ENCODE data around the gene ANP32D. TPM values are rescaled to one million over a fixed set of nuclear protein-coding genes. Genes with fewer than 3 reads are reported as not detected.
"Not testable (repeated sequence)": the region's sequence is repeated elsewhere in the genome, so short reads cannot be mapped to it uniquely, and the experiment has no call there.

ANP32D gene
- total RNA-seq, 1 donor from 2014 or later = not detected

DNA sequence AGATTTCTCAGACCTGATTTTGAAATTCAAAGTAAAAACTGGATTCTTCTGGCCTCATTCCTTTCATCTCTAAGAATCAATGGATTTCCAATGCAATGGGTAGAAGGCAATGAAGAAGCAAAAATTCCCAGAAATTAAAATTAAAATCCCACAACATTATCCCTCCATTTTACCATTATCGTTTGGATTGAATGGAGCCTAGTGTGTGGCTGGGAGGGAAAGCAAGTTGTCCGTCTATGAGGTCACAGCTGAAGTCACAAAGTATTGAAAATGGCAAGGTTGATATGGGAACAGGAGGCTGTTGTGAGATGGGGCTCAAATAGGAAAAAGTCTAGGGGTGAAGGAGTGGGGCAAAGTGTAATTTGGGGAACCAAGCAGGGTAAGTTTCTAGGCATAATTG is 9.8 kb downstream of the ANP32D start, which contains the start of gene C12orf54:
TSS of gene C12orf54 (plus strand) at position 301 of the 400 bp plus-strand sequence. CDS start 799 bp downstream, outside the sequence.
- Mint-ChIP-seq H3K27me3 (ENCODE audit: unreplicated experiment) (peaks cover 1% of the 10 kb centered on the region), H3K4me1 (ENCODE audit: unreplicated experiment) (no peaks in the 10 kb centered on the region), H3K36me3 (ENCODE audit: low read depth, unreplicated experiment) (no peaks in the 10 kb centered on the region), H3K27ac (ENCODE audit: unreplicated experiment) (no peak within 1 kb of the TSS), H3K4me3 (ENCODE audit: unreplicated experiment) (no peak within 1 kb of the TSS), H3K9me3 (ENCODE audit: unreplicated experiment) (no peaks in the 10 kb centered on the region)
- TF ChIP-seq, protein P1, sequence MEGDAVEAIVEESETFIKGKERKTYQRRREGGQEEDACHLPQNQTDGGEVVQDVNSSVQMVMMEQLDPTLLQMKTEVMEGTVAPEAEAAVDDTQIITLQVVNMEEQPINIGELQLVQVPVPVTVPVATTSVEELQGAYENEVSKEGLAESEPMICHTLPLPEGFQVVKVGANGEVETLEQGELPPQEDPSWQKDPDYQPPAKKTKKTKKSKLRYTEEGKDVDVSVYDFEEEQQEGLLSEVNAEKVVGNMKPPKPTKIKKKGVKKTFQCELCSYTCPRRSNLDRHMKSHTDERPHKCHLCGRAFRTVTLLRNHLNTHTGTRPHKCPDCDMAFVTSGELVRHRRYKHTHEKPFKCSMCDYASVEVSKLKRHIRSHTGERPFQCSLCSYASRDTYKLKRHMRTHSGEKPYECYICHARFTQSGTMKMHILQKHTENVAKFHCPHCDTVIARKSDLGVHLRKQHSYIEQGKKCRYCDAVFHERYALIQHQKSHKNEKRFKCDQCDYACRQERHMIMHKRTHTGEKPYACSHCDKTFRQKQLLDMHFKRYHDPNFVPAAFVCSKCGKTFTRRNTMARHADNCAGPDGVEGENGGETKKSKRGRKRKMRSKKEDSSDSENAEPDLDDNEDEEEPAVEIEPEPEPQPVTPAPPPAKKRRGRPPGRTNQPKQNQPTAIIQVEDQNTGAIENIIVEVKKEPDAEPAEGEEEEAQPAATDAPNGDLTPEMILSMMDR (IDR thresholded peaks at IDR 0.05; ENCODE audit: unreplicated experiment) = no peak
- no peak for DNase-seq (ENCODE audit: low spot score)

DNA sequence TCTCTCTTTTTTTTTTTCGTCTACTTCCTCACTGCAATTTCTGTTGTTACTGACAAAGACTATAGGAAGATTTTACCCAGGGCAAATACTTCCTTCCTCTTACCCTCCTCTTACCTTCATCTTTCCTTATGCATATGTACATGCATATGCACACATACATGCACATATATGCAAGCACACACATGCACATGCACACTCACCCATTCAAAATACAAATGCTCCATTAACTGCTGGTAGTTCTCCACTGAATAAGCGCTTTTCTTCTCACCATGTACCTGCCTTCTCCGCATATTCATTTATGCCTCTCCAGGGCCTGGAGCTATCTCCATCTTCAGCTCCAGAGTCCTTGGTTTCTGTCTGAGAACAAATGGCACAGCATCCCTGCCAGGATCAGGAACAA is 10.6 kb downstream of the ANP32D start:
- DNase-seq (ENCODE audit: low spot score) = no peak
- H3K27ac Mint-ChIP-seq (ENCODE audit: unreplicated experiment) = no peak overlapping the region
- H3K36me3 Mint-ChIP-seq (ENCODE audit: low read depth, unreplicated experiment) = no peaks in the 10 kb centered on the region
- no peaks in the 10 kb centered on the region for H3K4me1 Mint-ChIP-seq (ENCODE audit: unreplicated experiment)
- H3K4me3 Mint-ChIP-seq (ENCODE audit: unreplicated experiment) = no peak overlapping the region
- peaks cover 1% of the 10 kb centered on the region for H3K27me3 Mint-ChIP-seq (ENCODE audit: unreplicated experiment)
- H3K9me3 Mint-ChIP-seq (ENCODE audit: unreplicated experiment) = no peaks in the 10 kb centered on the region
- TF ChIP-seq, protein P1 (IDR thresholded peaks at IDR 0.05; ENCODE audit: unreplicated experiment) = no peak

DNA sequence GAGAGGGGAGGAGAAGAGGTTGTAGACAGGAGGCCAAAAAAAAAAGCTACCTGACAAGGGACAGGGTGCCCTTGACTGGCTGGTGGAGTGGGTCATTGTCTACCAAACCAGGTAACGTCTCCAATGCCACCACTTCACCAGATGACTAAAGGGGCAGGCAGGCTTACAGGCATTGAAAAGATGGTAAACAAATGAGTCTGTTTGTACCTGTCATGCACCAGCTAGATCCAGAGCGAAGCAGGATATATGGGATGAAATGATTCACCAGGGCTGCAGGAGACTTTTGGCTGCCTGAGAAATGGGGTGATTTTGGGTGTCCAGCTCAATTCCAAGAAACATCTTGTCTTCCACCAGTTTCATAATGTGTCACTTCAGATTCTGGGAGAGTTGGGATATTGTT is 13.9 kb downstream of the ANP32D start:
- H3K9me3 Mint-ChIP-seq (ENCODE audit: unreplicated experiment) = no peaks in the 10 kb centered on the region
- no peak overlapping the region for H3K27ac Mint-ChIP-seq (ENCODE audit: unreplicated experiment)
- no peaks in the 10 kb centered on the region for H3K36me3 Mint-ChIP-seq (ENCODE audit: low read depth, unreplicated experiment)
- H3K27me3 Mint-ChIP-seq (ENCODE audit: unreplicated experiment) = peaks cover 1% of the 10 kb centered on the region
- no peak overlapping the region for H3K4me3 Mint-ChIP-seq (ENCODE audit: unreplicated experiment)
- DNase-seq (ENCODE audit: low spot score) = no peak
- TF ChIP-seq, protein P1 (IDR thresholded peaks at IDR 0.05; ENCODE audit: unreplicated experiment) = no peak
- H3K4me1 Mint-ChIP-seq (ENCODE audit: unreplicated experiment) = no peaks in the 10 kb centered on the region

DNA sequence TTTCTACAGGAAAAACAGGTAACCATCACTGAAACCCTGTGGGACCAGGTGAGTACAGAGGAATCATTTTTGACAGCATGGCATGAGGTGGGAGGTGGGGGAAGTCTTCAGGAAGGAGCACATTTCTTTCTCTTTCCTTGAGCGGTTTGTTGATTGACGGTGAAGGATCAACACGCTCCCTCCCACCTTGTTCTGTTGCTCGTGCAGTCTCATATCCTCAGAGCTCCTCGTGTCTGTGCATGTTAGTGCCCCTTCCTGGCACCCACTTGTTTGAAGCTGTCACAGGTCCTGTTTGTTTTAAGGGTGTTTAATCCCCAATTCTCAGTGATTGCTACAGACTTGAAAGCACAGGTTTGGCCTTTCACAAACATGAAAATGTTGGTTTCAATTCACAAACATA is 14.3 kb downstream of the ANP32D start:
- H3K4me1 Mint-ChIP-seq (ENCODE audit: unreplicated experiment) = no peaks in the 10 kb centered on the region
- H3K27me3 Mint-ChIP-seq (ENCODE audit: unreplicated experiment) = peaks cover 1% of the 10 kb centered on the region
- H3K27ac Mint-ChIP-seq (ENCODE audit: unreplicated experiment) = no peak overlapping the region
- H3K36me3 Mint-ChIP-seq (ENCODE audit: low read depth, unreplicated experiment) = no peaks in the 10 kb centered on the region
- no peak overlapping the region for H3K4me3 Mint-ChIP-seq (ENCODE audit: unreplicated experiment)
- DNase-seq (ENCODE audit: low spot score) = no peak
- TF ChIP-seq, protein P1 (IDR thresholded peaks at IDR 0.05; ENCODE audit: unreplicated experiment) = no peak
- no peaks in the 10 kb centered on the region for H3K9me3 Mint-ChIP-seq (ENCODE audit: unreplicated experiment)

DNA sequence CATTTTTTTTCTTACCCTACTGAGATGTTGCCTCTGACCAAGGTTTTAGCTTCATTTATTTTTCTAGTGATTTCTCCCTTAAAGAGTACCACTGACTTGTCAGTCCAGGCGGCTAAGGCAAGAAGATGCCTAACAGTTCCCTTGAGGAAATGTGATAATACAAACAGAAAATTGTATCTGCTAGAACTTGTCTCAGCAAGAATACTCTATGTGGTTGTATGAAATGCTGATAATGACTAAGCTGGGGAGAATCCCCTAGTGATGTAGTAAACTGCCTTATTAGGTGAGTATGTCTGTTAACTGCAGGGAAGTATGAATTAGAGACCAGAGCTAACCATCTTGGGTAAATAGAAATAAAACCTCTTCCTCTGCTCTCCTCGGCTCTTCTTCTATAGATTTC is 16.7 kb downstream of the ANP32D start:
- H3K27me3 Mint-ChIP-seq (ENCODE audit: unreplicated experiment) = peaks cover 1% of the 10 kb centered on the region
- H3K27ac Mint-ChIP-seq (ENCODE audit: unreplicated experiment) = no peak overlapping the region
- DNase-seq (ENCODE audit: low spot score) = no peak
- TF ChIP-seq, protein P1 (IDR thresholded peaks at IDR 0.05; ENCODE audit: unreplicated experiment) = no peak
- H3K4me3 Mint-ChIP-seq (ENCODE audit: unreplicated experiment) = no peak overlapping the region
- no peaks in the 10 kb centered on the region for H3K4me1 Mint-ChIP-seq (ENCODE audit: unreplicated experiment)
- no peaks in the 10 kb centered on the region for H3K9me3 Mint-ChIP-seq (ENCODE audit: unreplicated experiment)
- no peaks in the 10 kb centered on the region for H3K36me3 Mint-ChIP-seq (ENCODE audit: low read depth, unreplicated experiment)

DNA sequence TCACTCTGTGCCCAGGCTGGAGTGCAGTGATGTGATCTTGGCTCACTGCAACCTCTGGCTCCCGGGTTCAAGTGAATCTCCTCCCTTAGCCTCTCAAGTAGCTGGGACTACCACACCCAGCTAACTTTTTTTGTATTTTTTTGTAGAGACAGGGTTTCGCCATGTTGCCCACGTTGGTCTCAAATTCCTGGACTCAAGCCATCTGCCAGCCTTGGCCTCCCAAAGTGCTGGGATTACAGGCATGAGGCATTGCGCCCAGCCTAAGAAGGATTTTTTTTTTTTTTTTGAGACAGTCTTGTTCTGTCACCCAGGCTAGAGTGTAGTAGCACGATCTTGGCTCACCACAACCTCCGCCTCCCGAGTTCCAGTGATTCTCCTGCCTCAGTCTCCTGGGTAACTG is 17.1 kb downstream of the ANP32D start:
- H3K27me3 Mint-ChIP-seq (ENCODE audit: unreplicated experiment); H3K9me3 Mint-ChIP-seq (ENCODE audit: unreplicated experiment); DNase-seq (ENCODE audit: low spot score); H3K36me3 Mint-ChIP-seq (ENCODE audit: low read depth, unreplicated experiment); H3K4me1 Mint-ChIP-seq (ENCODE audit: unreplicated experiment); H3K4me3 Mint-ChIP-seq (ENCODE audit: unreplicated experiment); H3K27ac Mint-ChIP-seq (ENCODE audit: unreplicated experiment): not testable (repeated sequence)

DNA sequence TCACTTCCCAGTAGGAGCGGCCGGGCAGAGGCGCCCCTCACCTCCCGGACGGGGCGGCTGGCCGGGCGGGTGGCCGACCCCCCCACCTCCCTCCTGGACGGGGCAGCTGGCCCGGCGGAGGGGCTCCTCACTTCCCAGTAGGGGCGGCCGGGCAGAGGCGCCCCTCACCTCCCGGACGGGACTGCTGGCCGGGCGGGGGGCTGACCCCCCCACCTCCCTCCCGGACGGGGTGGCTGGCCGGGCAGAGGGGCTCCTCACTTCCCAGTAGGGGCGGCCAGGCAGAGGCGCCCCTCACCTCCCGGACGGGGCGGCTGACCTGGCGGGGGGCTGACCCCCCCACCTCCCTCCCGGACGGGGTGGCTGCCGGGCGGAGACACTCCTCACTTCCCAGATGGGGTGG is 27.9 kb downstream of the ANP32D start:
- not testable (repeated sequence) for H3K27me3 Mint-ChIP-seq (ENCODE audit: unreplicated experiment); H3K36me3 Mint-ChIP-seq (ENCODE audit: low read depth, unreplicated experiment); H3K4me3 Mint-ChIP-seq (ENCODE audit: unreplicated experiment); H3K4me1 Mint-ChIP-seq (ENCODE audit: unreplicated experiment); H3K27ac Mint-ChIP-seq (ENCODE audit: unreplicated experiment); DNase-seq (ENCODE audit: low spot score)
- peaks cover 12% of the 10 kb centered on the region for H3K9me3 Mint-ChIP-seq (ENCODE audit: unreplicated experiment)

DNA sequence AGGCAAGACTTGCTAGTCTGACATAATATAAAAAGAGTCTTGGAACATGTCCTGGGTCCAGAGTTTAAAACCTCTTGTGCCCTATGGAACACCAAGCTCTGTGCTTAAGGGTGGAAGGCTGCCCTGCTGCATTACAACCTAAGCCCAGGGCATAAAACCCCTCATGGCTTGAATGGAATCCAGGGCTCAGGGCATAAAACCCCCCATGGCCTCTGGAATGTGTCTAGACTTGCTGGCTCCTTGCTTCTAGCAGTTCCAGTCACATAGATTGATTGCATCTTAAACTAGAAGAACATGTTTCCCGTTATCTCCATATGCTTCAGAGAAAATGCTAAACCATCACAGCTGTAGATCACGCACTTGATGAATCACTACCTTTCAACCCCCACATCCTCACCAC is 34.5 kb downstream of the ANP32D start:
- DNase-seq (ENCODE audit: low spot score); H3K27ac Mint-ChIP-seq (ENCODE audit: unreplicated experiment); H3K4me1 Mint-ChIP-seq (ENCODE audit: unreplicated experiment); H3K27me3 Mint-ChIP-seq (ENCODE audit: unreplicated experiment); H3K9me3 Mint-ChIP-seq (ENCODE audit: unreplicated experiment); H3K36me3 Mint-ChIP-seq (ENCODE audit: low read depth, unreplicated experiment); H3K4me3 Mint-ChIP-seq (ENCODE audit: unreplicated experiment): not testable (repeated sequence)
